ENCODE results near the gene SPON2.
A peak's percentile ranks its signal among the peaks of the same experiment; 100 is the strongest.

The SPON2 gene

DNA sequence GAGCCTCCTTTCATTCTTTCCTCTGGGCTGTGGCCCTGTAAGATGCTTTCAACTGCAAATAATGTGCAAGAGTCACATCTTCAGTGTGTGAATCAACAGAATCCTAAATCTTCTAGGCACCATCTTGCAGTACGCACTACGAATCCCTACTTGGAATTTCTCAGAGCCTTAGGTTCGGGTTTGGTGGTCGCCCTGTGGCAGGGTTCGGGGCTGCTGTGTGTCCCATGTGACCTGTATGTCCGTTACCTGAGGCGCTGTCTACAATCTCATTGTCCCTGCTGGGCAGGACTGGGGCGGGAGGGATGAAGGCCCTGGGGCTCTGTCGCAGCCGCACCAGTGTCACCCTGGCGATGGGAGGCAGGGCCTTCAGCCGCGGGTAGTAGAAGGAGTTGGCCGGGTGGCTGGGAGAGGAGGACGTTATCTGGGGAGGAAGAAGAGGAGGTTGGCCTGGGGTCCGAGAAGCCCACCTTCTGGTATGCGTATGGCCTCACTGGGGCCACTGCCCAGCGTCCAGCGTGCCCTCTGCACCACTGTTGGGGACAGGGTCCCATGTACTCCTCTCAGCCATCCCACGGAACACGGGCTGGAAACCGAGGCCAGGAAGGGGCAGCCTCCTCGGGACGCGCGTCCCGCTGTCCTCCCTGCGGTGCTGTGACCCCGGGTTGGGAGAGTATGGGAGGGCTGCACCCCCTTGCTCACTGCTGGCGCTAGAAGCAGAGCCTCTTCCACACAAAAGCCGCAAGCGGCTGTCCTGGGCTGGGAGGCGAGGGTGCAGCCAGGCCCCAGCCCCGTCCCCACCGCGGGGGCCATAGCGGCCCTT, 2.0 kb downstream of the SPON2 start:
- DNase-seq = no peak

DNA sequence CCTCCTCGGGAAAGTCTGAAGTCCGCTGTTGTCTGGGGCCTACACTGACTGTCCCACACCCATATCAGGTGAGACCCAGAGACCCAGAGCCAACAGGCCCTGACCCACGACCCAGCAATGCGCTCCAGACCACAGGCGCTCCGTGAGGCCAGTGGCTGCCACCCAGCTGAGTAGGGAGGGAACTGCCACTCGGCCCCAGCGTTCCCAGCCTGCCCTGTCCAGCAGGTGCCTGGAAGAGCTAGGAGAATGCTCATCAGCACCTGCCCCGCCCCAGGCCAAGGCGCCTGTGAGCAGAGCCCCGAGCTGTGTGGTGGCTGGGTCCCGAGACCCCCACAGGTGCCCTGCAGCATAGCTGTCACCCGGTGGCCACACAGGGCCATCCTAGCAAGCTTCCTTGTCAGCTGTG, 2.7 kb downstream of the SPON2 start:
- DNase-seq = no peak

DNA sequence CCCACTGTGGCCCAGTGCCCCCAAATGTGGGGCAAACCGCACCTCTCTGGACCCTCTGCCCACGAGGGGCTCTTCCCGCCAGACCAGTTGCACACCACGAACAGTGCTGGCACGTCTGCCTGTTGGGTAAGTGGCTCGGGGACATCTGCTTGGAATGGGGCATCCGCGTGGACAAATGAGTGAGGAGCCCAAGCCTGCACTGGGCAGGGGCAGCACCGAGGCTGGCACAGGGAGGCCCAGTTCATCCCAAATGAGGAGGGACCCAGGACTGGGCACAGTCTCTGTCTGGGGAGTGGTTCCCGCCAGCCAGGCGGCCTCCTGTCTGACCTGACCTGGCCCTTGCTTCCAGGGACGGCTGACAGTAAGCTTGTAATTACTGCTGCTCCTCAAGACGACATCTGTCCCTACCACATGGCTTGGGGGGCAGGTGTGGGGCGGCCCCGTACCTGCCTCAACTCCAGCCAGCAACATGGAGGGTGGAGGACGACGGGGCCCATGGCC, 3.2 kb downstream of the SPON2 start:
- no peak for DNase-seq

DNA sequence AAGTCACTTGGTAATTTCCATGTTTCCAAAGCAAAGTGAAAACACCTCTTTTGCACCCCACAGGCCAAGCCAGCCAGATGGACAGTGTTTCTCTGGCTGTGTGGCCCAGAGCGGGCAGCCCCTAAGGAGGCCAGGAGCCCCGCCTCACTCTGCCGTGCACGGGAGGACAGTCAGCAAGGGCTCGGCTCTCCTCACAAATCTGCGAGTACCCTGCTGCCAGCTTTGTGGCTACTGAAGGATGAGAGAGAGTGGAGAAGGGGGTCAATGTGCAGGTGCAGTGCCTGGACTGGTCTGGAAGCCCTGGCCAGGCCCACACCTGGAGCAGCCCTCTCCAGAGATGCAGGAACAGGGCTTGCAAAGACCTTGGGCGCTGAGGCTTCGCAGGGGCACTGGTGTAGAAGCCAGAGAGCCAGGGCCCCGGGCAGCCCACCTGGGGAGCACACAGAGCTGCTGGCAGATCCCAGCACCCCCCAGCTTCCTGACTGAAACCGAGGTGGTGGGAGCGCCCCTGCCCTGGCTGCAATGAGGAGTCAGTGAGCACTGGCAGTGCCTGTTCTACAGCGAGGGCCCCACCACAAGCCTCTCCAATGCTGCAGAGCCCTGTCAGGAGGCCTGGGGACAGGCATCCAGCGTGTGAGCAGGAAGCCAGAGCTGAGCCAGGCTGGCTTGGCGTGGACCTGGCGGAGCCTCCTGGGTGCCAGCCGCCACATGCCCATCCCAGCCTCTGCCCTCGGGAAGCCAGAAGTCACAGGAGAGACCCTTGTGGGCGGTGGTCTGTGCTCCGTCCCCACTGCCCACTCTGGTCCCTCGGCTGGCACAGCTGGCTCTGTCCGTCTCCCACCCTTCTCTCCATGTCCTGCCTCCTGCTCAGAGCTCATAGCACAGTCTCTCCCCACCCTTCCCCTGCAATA, 3.9 kb downstream of the SPON2 start:
- DNase-seq = no peak

DNA sequence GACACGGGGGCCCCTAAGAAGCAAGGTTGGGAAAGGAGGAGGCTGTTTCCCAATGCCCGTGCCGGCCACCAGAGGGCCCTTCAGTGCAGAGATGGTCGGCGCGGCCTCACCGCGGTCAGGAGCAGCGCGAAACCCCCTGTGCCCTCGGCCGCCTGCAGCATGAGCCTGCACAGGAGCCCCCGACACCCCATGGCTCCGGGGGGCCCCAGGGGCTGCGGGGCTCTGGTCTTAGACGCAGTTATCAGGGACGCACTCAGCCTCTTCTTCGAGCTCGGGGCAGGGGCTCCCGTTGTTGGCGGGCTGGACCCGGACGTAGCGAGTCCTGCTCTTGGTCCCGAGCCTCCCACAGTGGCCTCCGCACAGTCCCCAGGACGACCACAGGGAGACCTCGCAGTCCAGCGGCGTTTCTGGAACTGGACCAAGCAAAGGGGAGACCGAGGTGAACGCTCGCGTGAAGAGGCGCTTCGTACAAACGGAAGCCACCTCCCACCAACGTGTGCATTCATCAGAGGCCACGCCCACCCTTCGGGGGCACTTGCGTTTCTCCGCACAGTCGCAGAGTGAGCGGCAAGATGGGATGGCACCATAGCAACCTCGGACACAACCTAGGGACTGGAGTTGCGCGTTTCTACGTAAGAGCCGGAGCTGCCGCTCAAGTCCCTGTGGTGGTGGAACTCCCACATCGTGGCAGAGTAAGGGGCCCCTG, 5.0 kb downstream of the SPON2 start:
- DNase-seq = peak; percentile 62

DNA sequence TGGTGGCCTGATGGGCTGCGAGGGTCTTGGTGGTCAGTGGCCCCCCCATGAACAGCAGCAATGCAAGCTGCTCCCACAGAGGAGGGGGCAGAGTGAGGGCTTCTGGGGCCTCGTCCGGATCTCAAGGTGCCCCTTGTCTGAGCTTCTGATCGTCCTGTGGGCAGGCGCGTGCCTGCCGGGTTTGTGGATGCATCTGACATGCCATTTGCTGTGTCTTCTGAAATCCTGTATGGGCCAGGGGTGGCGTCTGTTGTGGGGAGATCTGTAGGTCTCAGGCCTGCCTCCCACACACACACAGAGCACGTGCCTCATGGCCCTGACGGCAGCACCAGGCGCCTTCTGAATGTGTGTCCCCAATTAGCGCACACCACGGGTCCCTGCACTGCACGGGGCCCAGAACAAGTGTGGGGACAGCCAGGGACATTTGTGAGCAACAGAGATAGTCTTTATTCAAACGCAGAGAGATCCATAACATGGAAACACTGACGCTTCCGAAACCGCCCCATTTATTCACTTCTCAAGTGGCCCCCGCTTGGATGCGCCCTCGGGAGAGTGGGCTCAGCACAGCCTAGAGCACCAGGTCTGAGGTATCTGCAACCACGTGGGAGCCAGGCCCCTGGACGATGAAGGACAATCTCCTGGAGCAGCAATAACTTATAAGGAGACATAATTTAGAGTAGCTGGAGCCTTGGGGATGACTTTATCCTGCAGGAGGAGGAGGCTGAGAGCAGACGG, 5.7 kb downstream of the SPON2 start:
- DNase-seq = no peak

DNA sequence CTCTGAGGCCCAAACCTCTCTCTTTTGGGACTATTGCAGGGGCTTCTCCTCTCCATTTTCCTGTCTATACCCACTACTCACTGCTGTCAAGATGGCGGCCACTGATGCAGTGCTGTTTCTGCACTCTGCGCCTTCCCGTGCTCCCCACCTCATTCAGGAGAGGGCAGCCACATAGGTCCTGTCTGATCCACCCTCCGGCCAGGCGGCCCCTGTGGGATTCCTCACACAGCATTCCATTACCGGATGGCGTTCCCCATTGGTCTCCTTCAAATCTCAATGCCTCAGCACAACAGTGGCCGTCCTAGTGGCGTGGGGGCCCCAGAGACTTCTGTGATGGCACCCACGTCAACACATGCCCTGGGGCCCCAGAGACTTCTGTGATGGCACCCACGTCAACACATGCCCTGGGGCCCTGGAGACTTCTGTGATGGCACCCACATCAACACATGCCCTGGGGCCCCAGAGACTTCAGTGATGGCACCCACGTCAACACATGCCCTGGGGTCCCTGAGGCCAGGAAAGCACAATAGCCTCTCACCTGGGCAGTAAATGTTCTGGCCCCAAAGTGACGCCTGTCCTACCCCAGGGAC, 7.3 kb downstream of the SPON2 start:
- DNase-seq = no peak

DNA sequence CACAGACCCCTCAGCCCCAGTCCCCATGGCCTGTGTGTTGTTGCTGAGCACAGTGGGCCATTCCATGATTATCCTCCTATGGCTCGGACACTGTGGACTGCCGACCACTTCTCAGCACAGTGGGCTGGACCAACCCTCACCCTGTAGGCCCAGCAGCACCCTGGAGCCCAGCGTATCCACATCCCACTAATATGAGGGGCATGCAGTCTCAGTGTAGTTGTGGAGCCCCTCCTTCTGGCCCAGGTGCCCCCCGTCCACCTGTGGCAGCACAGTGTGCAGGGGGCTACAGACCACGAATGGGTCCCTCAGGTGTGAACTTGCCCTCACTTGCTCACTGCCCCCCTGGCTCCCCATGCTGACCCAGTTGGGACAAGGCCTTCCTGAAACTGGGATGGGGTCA, 7.9 kb downstream of the SPON2 start:
- DNase-seq = no peak

DNA sequence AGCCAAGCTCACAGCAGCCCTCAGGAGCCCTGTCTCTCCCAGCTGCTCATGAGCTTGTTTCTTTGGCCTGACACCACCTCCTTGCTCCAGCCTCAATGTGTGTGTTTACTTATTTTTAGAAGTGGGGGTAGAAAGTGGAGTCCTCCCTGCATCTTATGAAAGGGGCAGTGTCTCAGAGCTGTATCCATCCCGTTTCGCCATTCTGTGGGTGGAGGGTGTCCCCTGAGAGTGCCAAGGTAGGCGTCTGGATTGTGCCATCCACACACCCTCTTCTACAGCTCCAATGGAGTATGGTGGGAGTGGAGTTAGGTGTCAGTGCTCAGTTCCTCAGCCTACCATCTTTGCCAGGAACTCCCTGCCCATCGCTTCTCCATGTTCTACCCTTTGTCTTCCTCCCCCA, 8.3 kb downstream of the SPON2 start:
- no peak for DNase-seq

DNA sequence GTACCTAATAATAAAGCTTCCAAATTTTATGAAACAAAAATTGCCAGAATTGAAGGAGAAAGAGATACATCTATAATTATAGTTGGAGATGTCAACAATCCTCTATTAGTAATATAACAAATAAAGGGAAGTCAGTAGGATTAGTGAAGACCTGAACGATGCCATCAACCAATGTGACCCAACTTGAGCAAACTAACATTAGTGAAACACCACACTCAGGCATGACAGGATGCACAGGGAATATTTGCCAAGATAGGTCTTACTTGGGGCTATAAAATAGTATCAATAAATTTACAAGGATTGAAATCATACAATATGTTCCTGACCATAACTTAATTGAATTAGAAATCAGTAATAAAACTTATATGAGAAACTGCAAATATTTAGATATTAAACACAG, 12.0 kb downstream of the SPON2 start:
- no peak for DNase-seq

DNA sequence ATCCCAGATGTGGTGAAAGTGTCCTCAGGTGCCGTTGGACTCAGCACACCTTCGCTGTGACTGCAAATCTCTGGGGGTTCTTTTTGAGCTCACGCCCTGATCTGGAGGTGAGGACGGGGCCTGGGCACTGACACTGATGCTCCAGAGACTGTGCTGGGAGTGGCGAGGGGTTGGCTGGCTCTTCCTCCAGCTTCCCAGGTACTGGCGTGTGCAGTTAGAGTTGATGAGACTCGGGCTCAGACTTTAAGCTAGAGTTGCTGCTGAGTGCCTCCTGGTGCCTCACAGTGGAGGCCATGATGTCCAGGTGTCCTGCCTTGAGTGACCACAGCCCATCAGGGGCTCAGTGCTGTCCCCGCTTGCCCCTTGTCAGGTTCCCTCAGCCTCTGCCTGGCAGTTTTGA, 16.3 kb downstream of the SPON2 start:
- DNase-seq = no peak

DNA sequence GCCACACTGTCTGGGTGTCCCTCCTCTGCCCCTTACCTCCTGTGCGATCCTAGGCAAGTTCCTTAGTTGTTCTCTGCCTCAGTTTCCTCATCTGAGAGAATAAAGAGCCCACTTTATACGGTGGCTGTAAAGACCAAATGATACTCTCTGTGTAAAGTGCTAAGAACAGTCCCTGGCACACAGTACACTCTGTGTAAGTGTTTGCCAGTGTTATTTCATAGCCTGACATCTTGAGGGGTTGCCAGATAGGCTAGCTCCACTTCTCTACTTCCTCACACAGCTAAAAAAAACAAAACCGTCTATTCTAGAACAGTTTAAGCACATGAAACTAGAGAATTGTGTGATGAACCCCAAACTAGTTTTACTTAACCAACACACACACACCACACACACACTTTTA, 17.1 kb downstream of the SPON2 start:
- no peak for DNase-seq

DNA sequence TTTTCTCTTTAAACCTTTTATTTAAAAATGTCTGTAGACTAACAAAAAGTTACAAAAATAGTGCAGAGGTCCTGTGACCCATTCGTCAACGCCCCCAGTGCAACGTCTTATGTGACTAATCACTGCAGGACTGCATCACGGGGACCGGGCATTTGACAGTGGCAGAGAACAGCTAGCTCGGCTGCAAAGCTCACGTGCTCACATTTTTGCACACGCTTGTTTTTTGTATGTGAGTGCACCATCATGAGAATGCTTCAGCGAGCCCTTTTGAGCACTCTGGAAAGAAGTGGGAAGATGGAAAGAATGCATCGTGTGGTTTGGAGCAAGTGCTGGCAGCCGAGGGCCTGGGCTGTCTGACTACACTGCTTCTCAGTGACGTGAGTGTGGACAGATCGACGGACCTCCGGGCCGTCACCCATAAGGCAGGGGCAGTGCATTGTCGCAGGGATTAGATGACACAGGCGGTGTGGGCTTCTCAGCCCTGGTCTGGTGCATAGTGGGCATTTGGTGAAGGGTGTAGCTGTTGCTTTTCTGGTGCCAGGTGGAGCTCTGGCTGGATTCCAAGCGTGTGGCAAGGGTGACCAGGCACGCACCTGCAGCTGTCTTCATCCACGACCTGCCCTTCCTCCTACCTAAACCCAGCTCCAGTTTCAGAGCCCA, 17.7 kb downstream of the SPON2 start:
- no peak for DNase-seq

DNA sequence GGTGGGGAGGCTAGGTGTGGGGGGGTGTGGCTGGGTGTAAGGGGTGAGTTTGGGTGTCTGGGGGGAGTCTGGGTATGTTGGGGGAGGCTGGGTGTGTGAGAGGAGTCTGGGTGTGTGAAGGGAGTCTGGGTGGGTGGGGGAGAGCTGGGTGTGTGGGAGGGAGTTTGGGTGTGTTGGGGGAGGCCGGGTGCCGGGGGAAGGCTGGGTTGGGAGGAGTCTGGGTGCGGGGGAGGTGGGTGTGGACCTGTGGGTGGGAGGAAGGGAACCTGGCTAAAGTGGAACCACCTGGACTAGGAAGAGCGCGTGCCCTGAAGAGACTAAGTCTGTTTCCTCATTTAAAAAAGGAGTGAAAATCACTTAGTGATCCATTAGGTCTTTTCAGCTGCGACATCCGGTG, 18.3 kb downstream of the SPON2 start:
- DNase-seq = no peak

DNA sequence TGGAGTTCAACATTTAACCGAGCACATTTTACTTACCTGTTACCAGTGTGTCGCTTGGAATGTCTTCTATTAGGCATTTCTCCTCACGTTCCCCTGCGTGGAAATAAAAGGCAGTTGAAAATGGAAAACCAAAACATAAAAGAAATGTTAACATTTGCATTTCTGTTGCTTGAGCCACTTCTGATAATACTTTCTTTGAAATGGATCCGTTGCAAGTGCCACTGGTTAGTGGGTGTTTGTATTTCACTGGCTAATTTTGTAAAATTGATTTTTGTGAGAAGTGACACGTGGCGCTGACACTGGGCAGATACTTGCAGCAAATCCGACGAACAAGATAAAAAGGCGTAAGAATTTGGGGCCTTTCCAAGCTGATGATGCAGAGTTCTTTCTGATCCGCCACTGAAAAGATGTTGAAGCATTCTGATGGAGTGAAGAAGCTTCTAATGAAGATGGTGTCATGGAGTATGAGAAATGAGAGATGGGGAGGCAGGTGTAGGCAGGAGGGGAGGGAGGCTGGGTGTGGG, 18.8 kb downstream of the SPON2 start:
- no peak for DNase-seq

DNA sequence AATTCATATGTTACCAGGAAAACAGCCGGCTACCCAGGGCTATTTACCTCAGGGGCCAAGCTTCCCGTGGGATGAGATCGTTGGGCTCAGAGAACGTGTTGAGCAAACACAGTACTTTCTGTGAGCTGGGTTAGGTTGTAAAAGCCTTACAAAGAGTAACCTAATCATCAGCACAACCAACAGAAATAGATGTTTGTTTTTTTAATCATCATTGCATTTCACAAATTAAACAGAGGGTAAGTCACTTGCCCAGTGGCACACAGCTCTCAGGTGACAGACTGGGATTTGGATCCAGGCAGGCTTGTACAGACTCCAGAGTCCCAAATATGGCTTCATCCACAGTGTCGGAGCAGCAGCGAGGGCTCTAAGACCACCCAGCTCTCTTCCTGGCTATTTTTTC, 20.1 kb downstream of the SPON2 start:
- DNase-seq = no peak

DNA sequence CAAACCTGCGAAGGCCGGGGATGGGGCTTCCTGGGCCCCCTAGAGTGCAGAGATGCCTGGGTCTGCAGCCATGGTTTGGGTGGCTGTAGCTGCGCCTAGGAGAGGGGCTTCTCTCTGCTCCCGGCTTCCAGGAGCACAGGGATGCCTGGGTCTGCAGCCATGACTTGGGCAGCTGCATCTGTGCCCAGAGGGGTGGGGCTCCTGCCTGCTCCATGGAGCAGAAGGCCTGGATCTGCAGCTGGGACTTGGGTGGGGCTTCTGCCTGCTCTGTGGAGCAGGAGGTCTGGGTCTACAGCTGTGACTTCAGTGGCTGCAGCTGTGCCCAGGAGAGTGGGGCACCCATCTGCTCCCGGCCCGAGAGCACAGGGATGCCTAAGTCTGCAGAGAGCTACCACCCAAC, 20.8 kb downstream of the SPON2 start:
- no peak for DNase-seq

DNA sequence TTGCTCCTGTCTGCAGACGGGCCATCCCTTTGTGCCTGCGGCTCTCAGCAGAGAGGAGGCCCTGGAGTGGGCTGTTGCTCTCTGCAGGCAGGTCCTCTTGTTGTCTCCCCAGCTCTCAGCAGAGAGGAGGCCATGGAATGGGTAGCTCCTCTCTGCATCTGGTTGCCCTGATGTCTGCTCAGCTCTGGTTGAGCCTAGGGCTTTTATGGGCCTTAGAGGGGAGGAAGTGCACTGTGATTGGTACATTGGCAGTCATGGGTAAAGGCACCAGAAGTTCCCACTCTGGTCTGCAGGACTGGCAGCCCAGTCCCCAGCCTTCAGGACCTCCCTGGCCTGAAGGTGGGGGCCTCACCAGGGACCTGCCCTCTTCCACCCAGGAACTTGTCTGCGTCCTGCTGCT, 21.5 kb downstream of the SPON2 start:
- no peak for DNase-seq

DNA sequence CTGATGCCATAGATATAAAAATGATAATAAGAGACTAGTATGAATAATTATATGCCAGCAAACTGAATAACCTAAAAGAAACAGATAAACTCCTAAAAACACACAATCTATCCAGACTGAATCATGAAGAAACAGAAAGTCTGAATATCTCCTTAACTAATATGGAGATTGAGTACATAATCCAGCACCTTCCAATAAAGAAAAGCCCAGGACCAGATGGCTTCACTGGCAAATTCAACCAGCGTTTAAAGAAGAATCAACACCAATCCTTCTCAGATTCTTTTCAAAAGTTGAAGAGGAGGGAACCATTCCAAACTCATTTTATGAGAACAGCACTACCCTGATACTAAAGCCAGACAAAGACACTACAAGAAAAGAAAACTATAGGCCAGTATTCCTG, 32.5 kb downstream of the SPON2 start:
- no peak for DNase-seq

DNA sequence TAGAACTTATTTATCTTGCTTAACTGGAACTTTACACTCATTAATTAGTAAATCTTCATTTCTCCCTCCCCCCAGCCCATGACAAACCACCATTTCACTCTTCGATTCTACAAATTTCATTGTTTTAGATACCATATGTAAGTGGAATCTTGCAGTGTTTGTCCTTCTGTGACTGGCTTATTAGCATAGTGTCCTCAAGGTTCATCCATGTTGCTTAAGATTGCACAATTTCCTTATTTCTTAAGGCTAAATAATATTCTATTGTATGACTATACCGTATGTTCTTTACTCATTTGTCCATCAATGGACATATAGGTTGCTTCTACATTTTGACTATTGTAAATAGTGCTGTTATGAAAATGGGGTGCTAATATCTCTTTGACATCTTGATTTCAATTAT, 34.5 kb downstream of the SPON2 start:
- DNase-seq = no peak

DNA sequence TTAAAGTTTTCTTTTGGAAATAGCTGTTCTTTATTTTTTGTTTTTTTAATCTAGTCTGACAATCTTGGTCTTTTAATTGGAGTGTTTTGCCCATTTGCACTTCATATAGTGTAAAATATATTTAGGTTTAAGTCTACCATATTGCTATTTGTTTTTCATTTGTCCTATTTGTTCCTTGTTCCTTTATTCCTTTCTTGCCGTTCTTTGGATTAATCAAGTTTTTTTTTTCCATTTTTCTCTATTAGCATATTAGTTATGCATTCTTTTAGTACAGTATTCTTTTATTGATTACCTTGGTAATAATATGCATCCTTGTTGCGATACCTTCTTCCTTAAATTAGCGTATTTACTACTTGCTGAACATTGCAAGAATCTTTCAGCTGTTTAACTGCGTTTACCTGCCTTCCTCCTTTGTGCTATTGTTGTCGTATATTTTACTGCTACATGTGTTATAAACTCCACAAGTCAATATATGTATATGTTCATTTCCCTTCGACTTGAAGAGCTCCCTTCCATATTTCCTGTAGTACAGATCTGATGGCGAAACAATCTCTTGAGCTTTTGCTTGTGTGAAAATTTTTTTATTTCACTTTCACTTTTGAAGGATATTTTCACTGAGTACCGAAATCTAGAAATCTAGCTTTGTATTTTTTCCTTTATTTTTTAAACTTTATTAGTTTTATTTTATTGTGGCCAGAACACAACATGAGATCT, 35.2 kb downstream of the SPON2 start:
- no peak for DNase-seq

All from NCI-H510A (cell line).